B cell (primary cell): ENCODE measurements around the gene LANCL1. TPM values are rescaled to one million over a fixed set of nuclear protein-coding genes. Genes with fewer than 3 reads are reported as not detected.

ENCODE experiments used
- ATAC-seq: fragments of 200-7000 bp; cut with Tn5 transposase; one replicate; pipeline ENCODE4 v1.10.0; 2021; ENCODE audit warnings: low read depth, mild to moderate bottlenecking, moderate number of reproducible peaks, moderate library complexity
- CTCF ChIA-PET: fragments of 350-600 bp; sonication (Branson Sonifier 250); formaldehyde crosslinking; loops from one replicate; lab custom pipeline; 2021; ENCODE audit warnings: antibody characterized with exemption, inconsistent platforms; lab: Charles Lee
- POLR2A ChIA-PET: fragments of 350-600 bp; sonication (Branson Sonifier 250); formaldehyde crosslinking; loops from one replicate; lab custom pipeline; 2021; ENCODE audit warnings: antibody characterized with exemption; lab: Charles Lee
- DNase-seq: peaks from one replicate; pipeline ENCODE4 v3.0.0; 2013
- H2AFZ ChIP-seq: 2 replicates; pipeline ENCODE4 v1.6.1; 2012; ENCODE audit warnings: mild to moderate bottlenecking, low read depth, low read length; ENCODE audit not compliant: insufficient read depth, poor library complexity, severe bottlenecking
- H3K27ac ChIP-seq, 2 donors: 1 replicate in 1 of 2; 2 replicates in 1 of 2; pipeline ENCODE4 v1.5.1; 2012 to 2013; ENCODE audit warnings: low read length in 2 of 2, mild to moderate bottlenecking in 2 of 2, moderate library complexity in 1 of 2
- H3K27me3 ChIP-seq, 4 experiments: fragments of 200-600 bp in 1 of 4; sonication (generic) in 1 of 4; replicated peaks in 1 of 4; 1 replicate in 2 of 4; 2 replicates in 2 of 4; pipeline versions ENCODE4 v1.6.1 to v1.7.0; 2013 to 2016; ENCODE audit warnings: low read length in 3 of 4, mild to moderate bottlenecking in 2 of 4, mixed read lengths in 1 of 4, moderate library complexity in 1 of 4; ENCODE audit not compliant: insufficient read depth in 4 of 4, control insufficient read depth in 3 of 4; ENCODE audit errors: control extremely low read depth in 1 of 4
- H3K36me3 ChIP-seq, 2 experiments: replicated peaks in 1 of 2; 1 replicate in 1 of 2; 2 replicates in 1 of 2; pipeline versions ENCODE4 v1.6.1 to v1.7.1; 2013; ENCODE audit warnings: low read length in 1 of 2; ENCODE audit not compliant: insufficient read depth in 2 of 2, control insufficient read depth in 1 of 2; ENCODE audit errors: control extremely low read depth in 1 of 2, extremely low read depth in 1 of 2
- H3K4me1 ChIP-seq, 2 donors: fragments of 200-600 bp in 1 of 2; sonication (generic) in 1 of 2; 1 replicate in 1 of 2; 2 replicates in 1 of 2; pipeline versions ENCODE4 v1.5.1 to v1.6.1; 2013 to 2017; ENCODE audit warnings: low read length in 2 of 2; ENCODE audit not compliant: control insufficient read depth in 2 of 2, insufficient read depth in 2 of 2
- H3K4me2 ChIP-seq: replicated peaks from 2 replicates; pipeline ENCODE3; 2012; ENCODE audit warnings: mild to moderate bottlenecking, low read depth, low read length; ENCODE audit not compliant: poor library complexity, severe bottlenecking
- H3K4me3 ChIP-seq, 5 experiments: fragments of 200-600 bp in 1 of 5; sonication (generic) in 1 of 5; 1 replicate in 3 of 5; 2 replicates in 2 of 5; pipeline versions ENCODE4 v1.5.1 to v1.7.0; 2011 to 2016; ENCODE audit warnings: low read length in 4 of 5, mild to moderate bottlenecking in 4 of 5, low read depth in 2 of 5, control low read depth in 1 of 5, moderate library complexity in 1 of 5; ENCODE audit not compliant: insufficient read depth in 1 of 5; ENCODE audit errors: control extremely low read depth in 1 of 5, extremely low read depth in 1 of 5
- H3K79me2 ChIP-seq: fragments of 200-600 bp; sonication (generic); one replicate; pipeline ENCODE4 v1.6.0; 2016; ENCODE audit warnings: low read length; ENCODE audit not compliant: control insufficient read depth, insufficient read depth
- H3K9ac ChIP-seq: fragments of 200-600 bp; sonication (generic); 2 replicates; pipeline ENCODE4 v1.6.1; 2017; ENCODE audit warnings: mild to moderate bottlenecking, low read length, moderate library complexity
- H3K9me3 ChIP-seq, 3 donors: one replicate each; pipeline versions ENCODE4 v1.6.1 to v1.7.1; 2013; ENCODE audit warnings: low read length in 2 of 3; ENCODE audit not compliant: control insufficient read depth in 2 of 3, insufficient read depth in 1 of 3; ENCODE audit errors: control extremely low read depth in 1 of 3
- H4K20me1 ChIP-seq: 2 replicates; pipeline ENCODE4 v1.6.0; 2012; ENCODE audit warnings: mild to moderate bottlenecking, low read length; ENCODE audit not compliant: insufficient read depth, control insufficient read depth, poor library complexity, severe bottlenecking
- H3K27ac Mint-ChIP-seq: one replicate; pipeline ENCODE4 v1.8.0; 2021; ENCODE audit warnings: mixed read lengths
- H3K27me3 Mint-ChIP-seq: one replicate; pipeline ENCODE4 v1.8.0; 2021; ENCODE audit warnings: mixed read lengths
- H3K4me1 Mint-ChIP-seq: one replicate; pipeline ENCODE4 v1.8.0; 2021; ENCODE audit warnings: mixed read lengths
- H3K4me3 Mint-ChIP-seq: one replicate; pipeline ENCODE4 v1.8.0; 2021; ENCODE audit warnings: mixed read lengths
- H3K9me3 Mint-ChIP-seq: one replicate; pipeline ENCODE4 v1.8.0; 2022; ENCODE audit warnings: mixed read lengths; ENCODE audit not compliant: insufficient read depth
- CTCF ChIP-seq: fragments of 200-600 bp; IDR thresholded peaks from one replicate; pipeline ENCODE4 v1.8.0; 2022; ENCODE audit warnings: antibody characterized with exemption, mild to moderate bottlenecking
- EZH2 ChIP-seq: IDR thresholded peaks from 2 replicates; pipeline ENCODE4 v1.6.1; 2012; ENCODE audit warnings: borderline replicate concordance, low read depth, mild to moderate bottlenecking, moderate library complexity, low read length; ENCODE audit not compliant: insufficient read depth, poor library complexity, severe bottlenecking
- WGBS: methylation state at CpG from one replicate; pipeline ENCODE4 v1.1.5; 2013; ENCODE audit warnings: missing lambda C conversion rate; ENCODE audit not compliant: insufficient coverage; 5-methylcytosine and 5-hydroxymethylcytosine counted together
- intact Hi-C: fragments of 100-400 bp; cut with micrococcal nuclease; formaldehyde crosslinking; loops from one replicate; pipeline ENCODE4 v1.10.0; 2022
- polyA plus RNA-seq: library from polyadenylated mRNA; depleted of rRNA; stranded (reverse); fragments of >200 nt; gene quantifications from 2 replicates; pipeline ENCODE4 v1.2.3, GENCODE V29; 2012
- total RNA-seq, 2 donors: library from RNA; stranded (reverse); fragments of 120-200 nt in 1 of 2; gene quantifications; 1 replicate in 1 of 2; 2 replicates in 1 of 2; pipeline versions ENCODE4 v1.2.3 to v1.2.4, GENCODE V29; 2013 to 2022

The LANCL1 gene
- total and polyA plus RNA-seq, 2 donors (not counting 1 experiment from before 2014, with no cell fraction given): 14.8 to 30.0 TPM

- H3K36me3 ChIP-seq: no peaks in the 10 kb centered on the region
- H2AFZ ChIP-seq: no peak overlapping the region
- no peaks in the 10 kb centered on the region for H3K4me1 ChIP-seq
- no peaks in the 10 kb centered on the region for H3K27me3 ChIP-seq
- H4K20me1 ChIP-seq: no peaks in the 10 kb centered on the region
- CTCF ChIA-PET: no interaction called here
- no peaks in the 10 kb centered on the region for H3K9me3 Mint-ChIP-seq
- DNase-seq: no peak
- POLR2A ChIA-PET: no interaction called here
- 88% methylated on average over 3 of the region's 4 CpGs for WGBS
- no peaks in the 10 kb centered on the region for H3K9me3 ChIP-seq
- H3K27ac ChIP-seq: no peak overlapping the region
- H3K4me3 ChIP-seq: no peak overlapping the region
- H3K79me2 ChIP-seq: no peaks in the 10 kb centered on the region
- no peak overlapping the region for H3K27ac Mint-ChIP-seq
- H3K27me3 Mint-ChIP-seq: no peaks in the 10 kb centered on the region
- H3K4me1 Mint-ChIP-seq: no peaks in the 10 kb centered on the region
- no peak overlapping the region for H3K4me2 ChIP-seq
- no peak overlapping the region for H3K4me3 Mint-ChIP-seq
- ATAC-seq: no peak
- H3K9ac ChIP-seq: no peak overlapping the region
- intact Hi-C loops: no loop called here
- TF ChIP-seq EZH2 (no peak), CTCF (no peak)
These were observed 84.1 kb downstream of the LANCL1 start for GRCh38 chr2:210392469-210392881.

- Histone ChIP-seq H3K27me3 (no peaks in the 10 kb centered on the region), H3K79me2 (no peaks in the 10 kb centered on the region), H3K36me3 (no peaks in the 10 kb centered on the region), H3K27ac (no peak overlapping the region), H2AFZ (no peak overlapping the region), H3K9ac (no peak overlapping the region), H3K4me2 (no peak overlapping the region), H3K4me1 (no peaks in the 10 kb centered on the region), H3K4me3 (no peak overlapping the region), H4K20me1 (no peaks in the 10 kb centered on the region), H3K9me3 (no peaks in the 10 kb centered on the region)
- no peak for TF ChIP-seq EZH2
- TF ChIP-seq CTCF: no peak
- H3K27me3 Mint-ChIP-seq: no peaks in the 10 kb centered on the region
- no peak overlapping the region for H3K27ac Mint-ChIP-seq
- POLR2A ChIA-PET: no interaction called here
- H3K4me3 Mint-ChIP-seq: no peak overlapping the region
- H3K9me3 Mint-ChIP-seq: no peaks in the 10 kb centered on the region
- no peak for ATAC-seq
- no peak for DNase-seq
- intact Hi-C loops: no loop called here
- 82% methylated on average over 2 of the region's 3 CpGs for WGBS
- no peaks in the 10 kb centered on the region for H3K4me1 Mint-ChIP-seq
- CTCF ChIA-PET: no interaction called here
These were observed 86.7 kb downstream of the LANCL1 start for GRCh38 chr2:210389856-210390255.
